ENCODE measurements around the gene HPD. TPM values are rescaled to one million over a fixed set of nuclear protein-coding genes. Genes with fewer than 3 reads are reported as not detected.

The HPD gene
- total and polyA plus RNA-seq, 4 donors: 3.1 to 14.4 (median 5.9) TPM

DNA sequence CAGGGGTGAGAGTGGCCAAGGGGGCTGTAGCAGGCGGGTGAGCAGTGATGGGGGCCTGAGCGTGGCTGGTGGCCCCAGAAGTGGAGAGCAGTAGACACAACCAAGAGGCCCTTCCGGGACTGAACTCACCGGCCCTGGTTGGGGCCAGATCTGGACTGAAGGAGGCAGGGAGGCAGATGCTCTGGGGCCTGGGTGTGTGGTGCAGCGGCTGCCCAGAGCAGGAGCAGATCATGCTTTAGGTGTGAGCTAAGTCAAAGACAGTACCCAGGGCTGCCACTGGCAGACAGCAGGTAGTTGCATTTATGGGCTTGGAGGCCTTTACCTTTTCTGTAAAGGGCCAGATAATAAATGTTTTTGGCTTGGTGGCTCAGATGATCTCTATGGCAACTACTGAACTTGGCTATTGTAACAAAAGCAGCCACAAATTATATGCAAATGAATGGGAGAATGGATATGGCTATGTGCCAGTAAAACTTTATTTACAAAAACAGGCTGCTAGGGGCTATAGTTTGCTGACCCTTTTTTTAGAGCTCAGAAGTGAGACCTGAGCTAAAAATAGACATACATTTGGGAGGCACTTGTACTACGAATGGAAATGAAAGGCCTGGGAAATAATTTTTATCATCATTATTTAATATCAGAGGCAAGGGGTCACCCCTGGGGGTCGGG is 29.3 kb downstream of the HPD start:
- H3K4me1 ChIP-seq (ENCODE audit: control insufficient read depth in 1 of 2, insufficient read depth in 2 of 2, low read length in 2 of 2): no peaks in the 10 kb centered on the region
- H3K27me3 ChIP-seq (ENCODE audit: control insufficient read depth in 1 of 2, insufficient read depth in 2 of 2, low read length in 1 of 2): no peaks in the 10 kb centered on the region
- intact Hi-C loops (cut with DNase I): no loop called here
- H3K27ac ChIP-seq (ENCODE audit: low read depth in 1 of 2, low read length in 2 of 2): no peak overlapping the region
- DNase-seq (no peak), ATAC-seq (ENCODE audit: low FRiP score) (no peak)
- H3K4me3 ChIP-seq (ENCODE audit: low read length in 2 of 2): no peak overlapping the region
- WGBS, 2 donors: 62 to 73% methylated on average over 7 of the region's 7 CpGs
- no peaks in the 10 kb centered on the region for H3K9me3 ChIP-seq (ENCODE audit: control insufficient read depth, low read length)
- H3K36me3 ChIP-seq (ENCODE audit: control insufficient read depth in 1 of 2, insufficient read depth in 2 of 2, low read length in 1 of 2): peaks cover 0 to 5% of the 10 kb centered on the region in 2 donors

- ATAC-seq (ENCODE audit: low FRiP score) (no peak), DNase-seq (no peak)
- WGBS, 2 donors: 82 to 83% methylated on average over 9 of the region's 9 CpGs
- no peak overlapping the region for H3K27ac ChIP-seq (ENCODE audit: low read depth in 1 of 2, low read length in 2 of 2)
- no peaks in the 10 kb centered on the region for H3K9me3 ChIP-seq (ENCODE audit: control insufficient read depth, low read length)
- intact Hi-C loops (cut with DNase I): no loop called here
- no peaks in the 10 kb centered on the region for H3K27me3 ChIP-seq (ENCODE audit: control insufficient read depth in 1 of 2, insufficient read depth in 2 of 2, low read length in 1 of 2)
- H3K4me3 ChIP-seq (ENCODE audit: low read length in 2 of 2): no peak overlapping the region
- H3K36me3 ChIP-seq (ENCODE audit: control insufficient read depth in 1 of 2, insufficient read depth in 2 of 2, low read length in 1 of 2): peaks cover 0 to 5% of the 10 kb centered on the region in 2 donors
- H3K4me1 ChIP-seq (ENCODE audit: control insufficient read depth in 1 of 2, insufficient read depth in 2 of 2, low read length in 2 of 2): no peaks in the 10 kb centered on the region
These were observed 29.8 kb downstream of the HPD start for GRCh38 chr12:121828826-121829225.

DNA sequence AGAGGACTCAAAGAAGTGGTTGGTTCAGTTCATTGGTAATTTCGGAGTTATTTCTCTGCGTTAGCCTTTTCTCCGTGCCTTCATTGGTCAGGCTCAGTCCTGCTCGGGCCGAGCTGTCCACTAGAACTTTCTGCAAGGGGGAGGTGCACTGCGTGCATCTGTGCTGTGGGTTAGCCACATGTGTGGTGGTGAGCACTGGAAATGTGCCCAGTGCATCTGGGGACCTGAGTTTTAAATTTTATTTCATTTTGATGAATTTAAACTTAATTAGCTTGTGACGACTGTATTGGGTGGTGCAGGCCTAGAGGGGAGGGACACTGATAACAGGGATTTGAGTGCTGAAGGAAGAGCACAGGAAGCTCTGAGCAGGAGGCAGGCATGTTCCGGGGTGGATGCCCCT is 30.4 kb downstream of the HPD start:
- Histone ChIP-seq H3K4me3 (ENCODE audit: low read length in 2 of 2) (no peak overlapping the region), H3K27me3 (ENCODE audit: control insufficient read depth in 1 of 2, insufficient read depth in 2 of 2, low read length in 1 of 2) (no peaks in the 10 kb centered on the region), H3K36me3 (ENCODE audit: control insufficient read depth in 1 of 2, insufficient read depth in 2 of 2, low read length in 1 of 2) (peaks cover 0 to 5% of the 10 kb centered on the region in 2 donors), H3K27ac (ENCODE audit: low read depth in 1 of 2, low read length in 2 of 2) (no peak overlapping the region), H3K9me3 (ENCODE audit: control insufficient read depth, low read length) (no peaks in the 10 kb centered on the region), H3K4me1 (ENCODE audit: control insufficient read depth in 1 of 2, insufficient read depth in 2 of 2, low read length in 2 of 2) (no peaks in the 10 kb centered on the region)
- intact Hi-C loops (cut with DNase I): no loop called here
- WGBS, 2 donors: 89 to 90% methylated on average over 8 of the region's 8 CpGs
- DNase-seq: no peak
- ATAC-seq (ENCODE audit: low FRiP score): no peak

DNA sequence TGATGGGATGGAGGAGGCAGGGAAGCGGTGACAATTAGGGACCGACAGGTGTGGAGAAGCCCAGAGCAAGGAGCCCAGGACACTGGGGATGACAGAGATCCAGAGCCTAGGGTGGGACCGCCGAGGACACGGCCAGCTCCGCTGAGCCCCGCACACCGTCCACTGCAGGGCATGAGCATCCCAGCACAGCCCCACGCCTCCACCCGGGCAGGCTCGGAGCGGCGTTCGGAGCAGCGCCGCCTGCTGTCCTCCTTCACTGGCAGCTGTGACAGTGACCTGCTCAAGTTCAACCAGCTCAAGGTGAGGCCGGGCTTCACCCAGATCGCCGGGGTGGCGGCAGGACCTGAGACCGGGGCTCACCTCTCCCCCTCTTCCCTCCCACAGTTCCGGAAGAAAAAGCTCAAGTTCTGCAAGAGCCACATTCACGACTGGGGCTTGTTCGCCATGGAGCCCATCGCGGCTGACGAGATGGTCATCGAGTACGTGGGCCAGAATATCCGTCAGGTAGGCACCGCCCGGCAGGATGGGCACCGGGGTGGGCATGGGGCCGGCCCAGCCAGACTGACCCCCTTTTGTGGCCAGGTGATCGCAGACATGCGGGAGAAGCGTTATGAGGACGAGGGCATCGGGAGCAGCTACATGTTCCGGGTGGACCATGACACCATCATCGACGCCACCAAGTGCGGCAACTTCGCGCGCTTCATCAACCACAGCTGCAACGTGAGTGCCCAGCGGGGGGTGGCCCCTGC is 31.1 kb downstream of the HPD start:
- ATAC-seq (ENCODE audit: low FRiP score) (no peak), DNase-seq (no peak)
- Histone ChIP-seq H3K4me3 (ENCODE audit: low read length in 2 of 2) (no peak overlapping the region), H3K27ac (ENCODE audit: low read depth in 1 of 2, low read length in 2 of 2) (no peak overlapping the region), H3K4me1 (ENCODE audit: control insufficient read depth in 1 of 2, insufficient read depth in 2 of 2, low read length in 2 of 2) (no peaks in the 10 kb centered on the region), H3K36me3 (ENCODE audit: control insufficient read depth in 1 of 2, insufficient read depth in 2 of 2, low read length in 1 of 2) (peaks cover 0 to 5% of the 10 kb centered on the region in 2 donors), H3K27me3 (ENCODE audit: control insufficient read depth in 1 of 2, insufficient read depth in 2 of 2, low read length in 1 of 2) (no peaks in the 10 kb centered on the region), H3K9me3 (ENCODE audit: control insufficient read depth, low read length) (no peaks in the 10 kb centered on the region)
- WGBS, 2 donors: 88 to 91% methylated on average over 47 to 48 of the region's 48 CpGs
- intact Hi-C loops (cut with DNase I): no loop called here

GRCh38 chr12:121826318-121827150 is 32.1 kb downstream of the HPD start:
- no peaks in the 10 kb centered on the region for H3K9me3 ChIP-seq (ENCODE audit: control insufficient read depth, low read length)
- H3K27me3 ChIP-seq (ENCODE audit: control insufficient read depth in 1 of 2, insufficient read depth in 2 of 2, low read length in 1 of 2): no peaks in the 10 kb centered on the region
- H3K27ac ChIP-seq (ENCODE audit: low read depth in 1 of 2, low read length in 2 of 2): no peak overlapping the region
- no peaks in the 10 kb centered on the region for H3K4me1 ChIP-seq (ENCODE audit: control insufficient read depth in 1 of 2, insufficient read depth in 2 of 2, low read length in 2 of 2)
- DNase-seq (no peak), ATAC-seq (ENCODE audit: low FRiP score) (no peak)
- intact Hi-C loops (cut with DNase I): no loop called here
- 86 to 88% methylated on average over 18 of the region's 18 CpGs for WGBS, 2 donors
- H3K4me3 ChIP-seq (ENCODE audit: low read length in 2 of 2): no peak overlapping the region
- H3K36me3 ChIP-seq (ENCODE audit: control insufficient read depth in 1 of 2, insufficient read depth in 2 of 2, low read length in 1 of 2): peaks cover 0 to 5% of the 10 kb centered on the region in 2 donors

DNA sequence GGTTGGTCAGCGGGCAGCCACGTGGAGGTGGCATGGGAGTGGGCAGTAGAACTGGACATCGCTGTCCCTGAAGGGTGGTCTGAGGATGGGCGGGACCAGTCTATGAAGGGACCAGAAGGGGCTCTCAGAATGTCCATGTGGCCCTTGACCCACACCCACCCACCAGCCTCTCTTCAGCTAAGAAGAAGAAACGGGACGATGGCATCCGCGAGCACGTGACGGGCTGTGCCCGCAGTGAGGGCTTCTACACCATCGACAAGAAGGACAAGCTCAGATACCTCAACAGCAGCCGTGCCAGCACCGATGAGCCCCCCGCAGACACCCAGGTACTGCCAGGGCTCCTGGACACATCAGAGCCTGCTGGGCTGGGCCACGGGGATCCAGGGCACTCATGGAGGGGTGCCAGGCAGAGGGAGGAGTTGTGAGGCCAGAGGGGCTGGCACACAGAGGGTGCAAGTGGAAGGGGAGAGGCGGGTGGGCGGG is 33.6 kb downstream of the HPD start:
- H3K36me3 ChIP-seq (ENCODE audit: control insufficient read depth in 1 of 2, insufficient read depth in 2 of 2, low read length in 1 of 2): peaks cover 0 to 5% of the 10 kb centered on the region in 2 donors
- intact Hi-C loops (cut with DNase I): no loop called here
- DNase-seq: no peak
- no peak overlapping the region for H3K4me3 ChIP-seq (ENCODE audit: low read length in 2 of 2)
- H3K4me1 ChIP-seq (ENCODE audit: control insufficient read depth in 1 of 2, insufficient read depth in 2 of 2, low read length in 2 of 2): no peaks in the 10 kb centered on the region
- H3K27ac ChIP-seq (ENCODE audit: low read depth in 1 of 2, low read length in 2 of 2): no peak overlapping the region
- WGBS, 2 donors: 87 to 89% methylated on average over 18 of the region's 18 CpGs
- no peaks in the 10 kb centered on the region for H3K27me3 ChIP-seq (ENCODE audit: control insufficient read depth in 1 of 2, insufficient read depth in 2 of 2, low read length in 1 of 2)
- no peaks in the 10 kb centered on the region for H3K9me3 ChIP-seq (ENCODE audit: control insufficient read depth, low read length)
- ATAC-seq (ENCODE audit: low FRiP score): no peak

DNA sequence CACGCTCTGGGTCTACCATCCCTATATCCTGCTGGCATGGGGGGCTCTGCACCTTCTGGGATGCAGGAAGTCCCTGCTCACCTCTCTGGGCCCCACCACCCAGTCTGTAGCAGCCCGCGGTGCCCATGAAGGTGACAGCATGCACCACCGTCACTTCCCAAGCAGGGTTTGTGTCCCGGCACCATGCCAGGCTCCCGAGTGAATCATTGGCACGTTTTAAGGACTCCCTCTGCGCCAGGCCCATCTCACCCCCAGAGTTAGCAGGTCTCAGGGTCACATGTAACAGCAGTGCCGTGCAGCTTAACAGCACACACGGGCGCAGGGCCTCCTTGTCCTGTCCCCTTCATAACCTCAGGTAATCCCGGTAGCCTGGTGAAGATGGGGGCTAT is 34.9 kb downstream of the HPD start:
- Histone ChIP-seq H3K27ac (ENCODE audit: low read depth in 1 of 2, low read length in 2 of 2) (no peak overlapping the region), H3K4me1 (ENCODE audit: control insufficient read depth in 1 of 2, insufficient read depth in 2 of 2, low read length in 2 of 2) (no peaks in the 10 kb centered on the region), H3K4me3 (ENCODE audit: low read length in 2 of 2) (no peak overlapping the region), H3K9me3 (ENCODE audit: control insufficient read depth, low read length) (no peaks in the 10 kb centered on the region), H3K36me3 (ENCODE audit: control insufficient read depth in 1 of 2, insufficient read depth in 2 of 2, low read length in 1 of 2) (peaks cover 0 to 8% of the 10 kb centered on the region in 2 donors), H3K27me3 (ENCODE audit: control insufficient read depth in 1 of 2, insufficient read depth in 2 of 2, low read length in 1 of 2) (no peaks in the 10 kb centered on the region)
- DNase-seq: no peak
- intact Hi-C loops (cut with DNase I): no loop called here
- no peak for ATAC-seq (ENCODE audit: low FRiP score)
- 68 to 71% methylated on average over 12 of the region's 12 CpGs for WGBS, 2 donors

GRCh38 chr12:121823101-121823726 is 35.4 kb downstream of the HPD start:
- H3K27ac ChIP-seq (ENCODE audit: low read depth in 1 of 2, low read length in 2 of 2): no peak overlapping the region
- peaks cover 0 to 8% of the 10 kb centered on the region in 2 donors for H3K36me3 ChIP-seq (ENCODE audit: control insufficient read depth in 1 of 2, insufficient read depth in 2 of 2, low read length in 1 of 2)
- no peak for DNase-seq
- H3K9me3 ChIP-seq (ENCODE audit: control insufficient read depth, low read length): no peaks in the 10 kb centered on the region
- 80 to 82% methylated on average over 36 of the region's 36 CpGs for WGBS, 2 donors
- intact Hi-C loops (cut with DNase I): no loop called here
- no peak overlapping the region for H3K4me3 ChIP-seq (ENCODE audit: low read length in 2 of 2)
- H3K27me3 ChIP-seq (ENCODE audit: control insufficient read depth in 1 of 2, insufficient read depth in 2 of 2, low read length in 1 of 2): no peaks in the 10 kb centered on the region
- peak; percentile 49 for ATAC-seq (ENCODE audit: low FRiP score)
- no peaks in the 10 kb centered on the region for H3K4me1 ChIP-seq (ENCODE audit: control insufficient read depth in 1 of 2, insufficient read depth in 2 of 2, low read length in 2 of 2)
